Stimulated activated CD4-positive, alpha-beta T cell treated with anti-CD3 and anti-CD28 coated beads, Interleukin-12 subunit alpha, Interleukin-12 subunit beta, amount 100 ng/mL, for 24 hours (primary cell): ENCODE results near the gene CYP4X1.
"Not testable (repeated sequence)": the region's sequence is repeated elsewhere in the genome, so short reads cannot be mapped to it uniquely, and the experiment has no call there.

Experiments
- DNase-seq, 2 experiments: peaks; one replicate each; pipeline ENCODE4 v3.0.0-alpha.2; 2020; ENCODE audit warnings: low read depth in 2 of 2

The CYP4X1 gene

DNA sequence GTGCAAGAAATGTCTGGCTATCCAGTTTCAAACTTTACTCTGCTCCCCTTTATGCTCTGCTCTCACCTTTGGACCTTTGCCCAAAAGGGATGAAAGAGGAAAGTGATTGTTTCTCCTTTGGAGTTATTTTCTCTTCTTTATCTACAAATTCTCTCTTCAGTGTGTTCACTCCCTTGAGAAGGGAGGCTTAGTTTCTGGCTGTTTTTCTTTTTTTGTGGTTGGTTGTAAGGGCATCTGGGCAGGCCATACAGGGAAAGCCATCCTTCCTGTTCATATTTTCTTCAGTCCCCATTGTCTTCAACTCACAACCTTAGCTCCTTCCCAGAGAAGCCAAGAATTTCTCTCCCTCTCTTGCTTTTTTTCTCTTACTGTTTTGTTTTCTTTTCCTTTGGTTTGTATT lies 46.0 kb downstream of the CYP4X1 start:
- not testable (repeated sequence) for DNase-seq

DNA sequence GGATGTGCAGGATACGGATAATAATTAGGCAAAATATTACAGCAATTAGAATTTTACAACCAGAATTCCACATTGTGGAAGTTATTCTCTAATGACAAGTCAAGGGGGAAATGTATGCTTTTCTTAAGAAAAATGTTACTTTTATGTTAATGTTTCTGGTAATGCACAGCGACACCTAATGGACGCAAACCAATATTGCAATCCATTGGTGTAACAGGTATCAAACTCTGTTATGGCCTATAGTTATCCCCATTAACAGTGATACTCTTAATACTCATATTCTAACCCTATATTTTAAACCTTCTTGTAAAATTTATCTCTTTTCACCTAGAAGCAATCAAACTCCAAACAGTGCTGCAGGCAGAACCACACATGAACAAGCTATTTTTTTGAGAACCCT lies 65.9 kb downstream of the CYP4X1 start:
- DNase-seq = peak in 1 of 2 experiments; percentile 31

DNA sequence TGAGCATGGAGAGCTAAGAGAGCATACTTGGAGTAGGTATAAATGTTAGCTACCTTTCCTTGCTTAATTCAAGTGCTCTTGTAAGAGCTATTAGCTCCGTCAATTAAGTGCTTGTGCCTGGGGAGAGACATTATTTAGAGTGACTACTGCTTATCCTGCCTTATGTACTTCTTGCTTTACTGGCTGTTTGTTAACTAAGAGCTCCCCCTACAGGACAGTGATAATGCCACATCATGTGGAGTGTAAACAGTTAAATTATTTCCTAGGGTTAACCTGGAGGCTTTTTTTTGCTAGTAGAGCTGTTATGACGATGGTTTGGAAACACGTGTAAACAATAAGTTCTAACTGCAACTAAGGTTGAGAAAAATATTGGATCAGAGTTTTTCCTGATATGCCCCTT lies 68.0 kb downstream of the CYP4X1 start:
- DNase-seq = not testable (repeated sequence)
